NCI-H2196 (cell line): ENCODE results near the gene FRMD4B.

Source experiments
- DNase-seq: peaks from one replicate; lab custom pipeline; 2025; ENCODE audit not compliant: unreplicated experiment; lab: John Stamatoyannopoulos, UW

The FRMD4B gene

DNA sequence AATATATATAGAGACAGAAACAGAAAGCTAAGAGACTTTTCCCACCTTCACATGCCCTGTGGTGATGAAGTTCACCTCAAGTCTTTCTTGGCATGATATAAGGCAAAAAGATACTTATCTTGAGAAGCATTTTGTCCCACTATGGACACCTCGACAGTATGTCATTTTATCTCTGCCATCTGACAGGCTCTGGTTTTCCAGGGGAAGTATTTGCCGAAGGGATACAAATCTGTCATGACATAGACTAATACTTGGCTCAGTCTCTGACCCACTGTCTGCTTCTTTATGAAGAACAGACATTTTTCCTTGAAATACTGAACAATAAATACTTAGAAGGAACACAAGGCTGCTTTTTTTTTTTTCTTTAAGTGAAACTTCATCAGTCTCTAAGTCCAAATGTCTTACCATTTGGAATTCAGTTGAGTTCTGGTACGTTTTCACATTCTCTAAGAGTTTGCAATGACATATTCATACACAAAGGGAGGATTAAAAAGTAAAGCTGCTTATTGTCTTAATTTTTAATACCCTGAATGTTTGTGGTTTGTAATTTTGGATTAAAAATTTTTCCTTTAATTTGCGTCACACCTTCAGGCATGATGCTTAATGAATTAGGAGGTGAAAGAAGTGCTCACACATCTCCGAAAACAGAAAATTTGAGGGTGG, 175.7 kb downstream of the FRMD4B start:
- no peak for DNase-seq

DNA sequence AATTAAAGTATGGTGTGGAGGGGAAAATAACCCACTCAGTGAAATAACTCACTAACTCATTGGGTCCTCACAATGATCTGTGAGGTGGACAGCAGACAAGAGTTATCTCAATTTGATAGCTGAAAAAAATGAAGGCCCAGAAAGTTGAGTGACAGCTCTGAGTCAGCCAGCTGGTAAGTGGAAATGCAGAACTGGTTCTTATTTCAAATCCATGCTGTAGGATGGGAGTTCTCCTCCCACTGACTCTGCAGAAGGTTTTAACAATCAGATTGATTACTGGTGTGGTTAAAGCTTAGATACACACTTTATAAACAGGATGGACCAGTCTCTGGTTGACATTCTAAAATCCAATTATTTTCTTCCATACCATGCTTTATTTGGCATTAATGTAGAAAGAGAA, 176.5 kb downstream of the FRMD4B start:
- DNase-seq, result no peak

GRCh38 chr3:69207031-69207430, 178.9 kb downstream of the FRMD4B start:
- DNase-seq, result no peak

GRCh38 chr3:69205385-69205784, 180.5 kb downstream of the FRMD4B start:
- no peak for DNase-seq

DNA sequence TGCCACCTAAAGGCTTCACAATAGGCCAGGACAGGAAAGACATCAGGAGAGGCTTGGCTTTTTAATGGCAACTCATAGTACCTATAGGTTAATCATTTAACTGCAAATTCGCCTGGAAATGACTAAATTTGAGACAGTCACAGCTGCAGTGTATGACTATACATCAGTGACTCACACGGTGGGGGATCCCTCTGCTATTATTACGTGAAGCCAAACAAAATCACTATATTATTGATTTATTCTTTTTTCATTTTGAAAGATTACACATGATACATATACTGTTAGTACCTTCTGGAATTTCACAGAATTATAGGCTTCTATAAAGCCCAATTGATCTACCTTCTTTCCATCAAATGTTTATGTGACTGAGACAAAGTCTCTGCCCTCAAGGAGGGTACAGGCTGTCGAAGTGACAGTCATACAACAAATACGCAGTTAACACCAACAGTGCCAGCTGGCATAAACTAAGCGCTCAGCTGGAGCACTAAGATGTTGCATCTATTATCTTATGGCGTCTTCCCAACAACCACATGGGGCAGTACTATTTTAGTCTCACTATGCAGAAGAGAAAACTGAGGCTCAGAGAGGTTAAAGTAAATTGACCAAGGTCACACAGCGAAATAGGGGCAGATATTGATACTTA, 181.5 kb downstream of the FRMD4B start:
- no peak for DNase-seq

DNA sequence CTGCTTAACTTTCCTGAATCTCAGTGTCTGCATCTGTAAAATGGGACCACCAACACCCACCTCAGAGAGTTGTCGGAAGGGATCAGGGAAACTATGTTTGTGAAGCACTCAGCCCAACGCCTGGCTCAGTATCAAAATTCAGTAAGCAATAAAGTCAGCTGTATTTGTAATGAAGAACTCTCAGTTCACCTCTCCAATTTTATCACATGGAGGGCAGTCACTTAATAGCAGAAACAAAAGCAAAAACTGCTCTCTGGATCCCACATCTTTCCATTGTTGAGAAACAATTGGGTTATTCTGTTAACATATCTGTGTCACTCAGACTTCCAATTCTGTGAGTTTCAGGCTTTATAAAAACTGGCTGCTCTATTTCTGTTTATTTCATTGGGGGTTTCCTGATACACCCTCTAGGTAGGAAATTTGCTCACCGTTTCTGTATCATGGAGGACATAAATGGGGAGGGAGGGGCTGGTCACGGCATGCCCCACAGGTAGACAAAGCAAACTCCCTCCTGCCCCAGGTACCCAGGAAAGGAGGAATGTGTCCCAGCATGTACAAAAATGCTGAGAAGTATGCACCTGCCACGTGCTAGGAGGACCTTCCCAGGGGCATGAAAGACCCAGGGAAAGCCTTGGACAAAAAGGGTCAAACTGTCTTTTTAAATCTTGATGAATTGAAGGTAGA, 182.1 kb downstream of the FRMD4B start:
- no peak for DNase-seq

DNA sequence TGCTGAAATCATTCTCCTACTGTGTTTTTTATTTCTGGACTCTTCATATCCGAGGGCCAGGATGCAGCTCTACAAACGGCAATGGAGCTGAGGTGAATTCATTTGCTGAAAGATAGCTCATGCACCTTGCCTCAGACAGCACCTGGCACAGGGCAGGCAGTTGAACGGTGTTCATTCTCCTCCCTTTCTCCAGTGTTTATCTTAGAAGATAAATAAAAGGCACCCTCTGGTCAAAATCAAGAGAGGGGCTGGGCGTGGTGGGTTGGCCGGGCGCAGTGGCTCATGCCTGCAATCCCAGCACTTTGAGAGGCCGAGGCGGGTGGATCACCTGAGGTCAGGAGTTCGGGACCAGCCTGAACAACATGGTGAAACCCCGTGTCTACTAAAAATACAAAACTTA, 184.2 kb downstream of the FRMD4B start:
- no peak for DNase-seq

GRCh38 chr3:69200384-69201068, 185.4 kb downstream of the FRMD4B start:
- no peak for DNase-seq

- DNase-seq, result no peak
Measured at GRCh38 chr3:69199942-69200341, 185.9 kb downstream of the FRMD4B start.

- DNase-seq, result no peak
Measured at GRCh38 chr3:69197922-69198530, 187.9 kb downstream of the FRMD4B start.

DNA sequence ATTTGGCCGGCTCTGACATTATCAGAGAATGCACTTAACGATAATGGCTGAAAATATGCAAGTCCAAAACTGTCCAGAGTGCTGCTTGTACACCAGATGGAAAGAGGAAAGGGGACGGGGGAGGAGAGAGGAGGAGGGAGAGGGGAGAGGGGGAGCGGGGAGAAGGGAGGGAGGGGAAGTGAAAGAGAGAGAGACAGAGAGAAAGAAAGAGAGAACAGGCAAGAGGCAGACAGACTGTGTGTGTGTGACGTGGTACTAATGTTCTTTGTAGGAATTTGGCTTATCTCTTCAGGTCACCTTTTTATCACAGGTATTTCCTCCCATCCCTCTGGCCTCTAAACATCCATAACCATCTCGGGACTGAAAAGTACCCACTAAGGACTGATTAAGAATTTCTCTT, 188.4 kb downstream of the FRMD4B start:
- no peak for DNase-seq

- DNase-seq, result no peak
Measured at GRCh38 chr3:69196876-69197275, 189.0 kb downstream of the FRMD4B start.

- DNase-seq, result no peak
Measured at GRCh38 chr3:69194431-69195165, 191.3 kb downstream of the FRMD4B start.

GRCh38 chr3:69193749-69194148, 192.1 kb downstream of the FRMD4B start:
- DNase-seq, result no peak

DNA sequence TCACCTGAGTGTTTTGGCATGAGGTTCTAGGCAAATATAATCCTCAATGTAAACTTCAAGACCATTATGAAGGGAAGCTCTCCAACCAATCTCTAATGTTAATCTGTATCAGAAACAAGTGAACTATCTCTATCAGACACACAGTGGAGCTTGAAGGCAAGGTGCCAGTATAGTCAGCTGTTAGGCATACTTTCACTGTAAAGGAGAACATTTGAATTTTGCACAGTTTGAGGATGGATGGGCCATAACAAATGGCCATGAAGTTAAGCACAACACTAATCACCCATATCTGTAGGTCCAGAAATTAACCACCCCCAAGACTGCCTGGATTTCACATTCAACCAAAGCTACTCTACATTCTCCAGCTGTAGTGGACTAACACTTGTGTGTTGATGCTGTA, 194.4 kb downstream of the FRMD4B start:
- no peak for DNase-seq

- DNase-seq, result no peak
Measured at GRCh38 chr3:69189487-69189886, 196.4 kb downstream of the FRMD4B start.

DNA sequence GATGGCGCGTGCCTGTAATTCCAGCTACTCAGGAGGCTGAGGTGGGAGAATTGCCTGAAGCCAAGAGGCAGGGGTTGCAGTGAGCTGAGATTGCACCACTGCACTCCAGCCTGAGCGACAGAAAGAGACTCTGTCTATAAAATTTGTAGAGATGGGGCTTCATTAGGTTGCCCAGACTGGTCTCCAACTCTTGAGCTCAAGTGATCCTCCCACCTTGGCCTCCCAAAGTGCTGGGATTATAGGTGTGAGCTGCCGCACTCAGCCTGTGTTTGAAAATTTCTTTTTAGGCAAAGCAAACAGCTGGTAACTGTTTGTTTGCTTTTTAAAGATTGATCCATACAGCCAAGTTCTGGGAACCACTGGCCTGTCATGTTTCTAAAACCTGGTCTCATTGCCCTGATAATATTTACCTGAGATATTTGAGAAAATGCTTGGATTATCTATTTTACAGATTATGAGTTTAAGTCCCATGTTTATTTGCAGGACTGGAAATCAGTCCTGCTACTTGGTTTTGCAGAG, 199.3 kb downstream of the FRMD4B start:
- DNase-seq, result no peak

DNA sequence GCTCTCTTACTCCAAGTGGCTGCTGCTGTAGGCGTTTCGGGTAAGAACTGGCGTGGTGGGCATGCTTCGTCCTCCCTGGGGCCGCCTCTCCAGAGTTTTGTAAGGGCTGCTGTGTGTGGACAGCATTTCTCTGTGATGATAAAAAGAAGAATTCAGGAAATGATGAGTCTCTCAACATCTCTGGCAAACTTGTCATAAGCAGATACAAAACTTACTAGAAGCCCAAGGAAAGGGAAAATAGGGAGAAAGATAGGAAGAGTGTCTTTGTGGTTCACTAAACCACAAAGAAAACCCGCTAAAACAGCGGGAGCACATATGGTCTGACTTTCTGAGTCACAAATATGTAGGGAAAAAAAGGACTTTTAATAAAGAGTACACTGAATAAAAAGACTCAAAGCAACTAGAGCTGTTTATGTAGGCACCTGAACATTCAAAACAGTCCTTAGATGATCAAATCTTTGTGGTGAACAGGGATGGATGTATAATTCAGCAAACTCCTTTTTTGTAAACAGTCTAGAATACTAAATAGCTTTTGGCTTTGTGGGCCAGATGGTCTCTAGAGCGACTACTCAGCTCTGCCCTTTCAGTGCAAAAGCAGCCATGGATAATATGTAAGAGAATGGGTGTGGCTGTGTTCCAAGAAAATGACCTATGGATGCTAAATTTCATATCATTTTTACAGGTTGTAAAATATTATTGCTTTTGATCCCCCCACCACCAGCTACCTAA, 203.1 kb downstream of the FRMD4B start:
- no peak for DNase-seq

GRCh38 chr3:69181592-69182211, 204.2 kb downstream of the FRMD4B start:
- no peak for DNase-seq
